ENCODE measurements around the gene NPHS1.

Gene NPHS1

GRCh38 chr19:35788205-35788960 is 63.9 kb downstream of the NPHS1 start:
- TF ChIP-seq ZFX (IDR thresholded peaks at IDR 0.05), result no peak
- TF ChIP-seq, protein P1, sequence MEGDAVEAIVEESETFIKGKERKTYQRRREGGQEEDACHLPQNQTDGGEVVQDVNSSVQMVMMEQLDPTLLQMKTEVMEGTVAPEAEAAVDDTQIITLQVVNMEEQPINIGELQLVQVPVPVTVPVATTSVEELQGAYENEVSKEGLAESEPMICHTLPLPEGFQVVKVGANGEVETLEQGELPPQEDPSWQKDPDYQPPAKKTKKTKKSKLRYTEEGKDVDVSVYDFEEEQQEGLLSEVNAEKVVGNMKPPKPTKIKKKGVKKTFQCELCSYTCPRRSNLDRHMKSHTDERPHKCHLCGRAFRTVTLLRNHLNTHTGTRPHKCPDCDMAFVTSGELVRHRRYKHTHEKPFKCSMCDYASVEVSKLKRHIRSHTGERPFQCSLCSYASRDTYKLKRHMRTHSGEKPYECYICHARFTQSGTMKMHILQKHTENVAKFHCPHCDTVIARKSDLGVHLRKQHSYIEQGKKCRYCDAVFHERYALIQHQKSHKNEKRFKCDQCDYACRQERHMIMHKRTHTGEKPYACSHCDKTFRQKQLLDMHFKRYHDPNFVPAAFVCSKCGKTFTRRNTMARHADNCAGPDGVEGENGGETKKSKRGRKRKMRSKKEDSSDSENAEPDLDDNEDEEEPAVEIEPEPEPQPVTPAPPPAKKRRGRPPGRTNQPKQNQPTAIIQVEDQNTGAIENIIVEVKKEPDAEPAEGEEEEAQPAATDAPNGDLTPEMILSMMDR (conservative IDR thresholded peaks at IDR 0.05), result no peak
- no peak overlapping the region for H3K27ac ChIP-seq

DNA sequence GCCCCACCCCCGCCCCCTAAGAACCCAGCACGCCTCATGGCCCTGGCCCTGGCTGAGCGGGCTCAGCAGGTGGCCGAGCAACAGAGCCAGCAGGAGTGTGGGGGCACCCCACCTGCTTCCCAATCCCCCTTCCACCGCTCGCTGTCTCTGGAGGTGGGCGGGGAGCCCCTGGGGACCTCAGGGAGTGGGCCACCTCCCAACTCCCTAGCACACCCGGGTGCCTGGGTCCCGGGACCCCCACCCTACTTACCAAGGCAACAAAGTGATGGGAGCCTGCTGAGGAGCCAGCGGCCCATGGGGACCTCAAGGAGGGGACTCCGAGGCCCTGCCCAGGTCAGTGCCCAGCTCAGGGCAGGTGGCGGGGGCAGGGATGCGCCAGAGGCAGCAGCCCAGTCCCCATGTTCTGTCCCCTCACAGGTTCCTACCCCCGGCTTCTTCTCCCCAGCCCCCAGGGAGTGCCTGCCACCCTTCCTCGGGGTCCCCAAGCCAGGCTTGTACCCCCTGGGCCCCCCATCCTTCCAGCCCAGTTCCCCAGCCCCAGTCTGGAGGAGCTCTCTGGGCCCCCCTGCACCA is 65.0 kb downstream of the NPHS1 start:
- TF ChIP-seq, protein P1 (conservative IDR thresholded peaks at IDR 0.05), result no peak
- no peak for TF ChIP-seq ZFX (IDR thresholded peaks at IDR 0.05)
- no peak overlapping the region for H3K27ac ChIP-seq

DNA sequence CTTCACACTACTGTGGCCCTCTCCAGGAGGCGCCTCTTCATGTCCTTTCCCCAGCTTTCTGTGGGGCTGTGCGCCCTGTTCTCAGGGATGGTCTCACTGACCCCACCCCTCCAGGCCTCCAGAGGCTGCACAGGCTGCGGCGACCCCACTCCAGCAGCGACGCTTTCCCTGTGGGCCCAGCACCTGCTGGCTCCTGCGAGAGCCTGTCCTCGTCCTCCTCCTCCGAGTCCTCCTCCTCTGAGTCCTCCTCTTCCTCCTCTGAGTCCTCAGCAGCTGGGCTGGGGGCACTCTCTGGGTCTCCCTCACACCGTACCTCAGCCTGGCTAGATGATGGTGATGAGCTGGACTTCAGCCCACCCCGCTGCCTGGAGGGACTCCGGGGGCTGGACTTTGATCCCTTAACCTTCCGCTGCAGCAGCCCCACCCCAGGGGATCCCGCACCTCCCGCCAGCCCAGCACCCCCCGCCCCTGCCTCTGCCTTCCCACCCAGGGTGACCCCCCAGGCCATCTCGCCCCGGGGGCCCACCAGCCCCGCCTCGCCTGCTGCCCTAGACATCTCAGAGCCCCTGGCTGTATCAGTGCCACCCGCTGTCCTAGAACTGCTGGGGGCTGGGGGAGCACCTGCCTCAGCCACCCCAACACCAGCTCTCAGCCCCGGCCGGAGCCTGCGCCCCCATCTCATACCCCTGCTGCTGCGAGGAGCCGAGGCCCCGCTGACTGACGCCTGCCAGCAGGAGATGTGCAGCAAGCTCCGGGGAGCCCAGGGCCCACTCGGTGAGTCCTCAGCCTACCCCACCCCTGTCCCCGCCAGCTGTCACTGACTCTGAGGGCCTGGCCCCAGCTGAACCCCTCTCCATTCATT is 65.8 kb downstream of the NPHS1 start:
- H3K27ac ChIP-seq, result no peak overlapping the region
- TF ChIP-seq, protein P1 (conservative IDR thresholded peaks at IDR 0.05), result no peak
- TF ChIP-seq ZFX (IDR thresholded peaks at IDR 0.05), result no peak

GRCh38 chr19:35785339-35785627 is 67.0 kb downstream of the NPHS1 start:
- no peak overlapping the region for H3K27ac ChIP-seq
- TF ChIP-seq ZFX (IDR thresholded peaks at IDR 0.05), result no peak
- TF ChIP-seq, protein P1 (conservative IDR thresholded peaks at IDR 0.05), result no peak

DNA sequence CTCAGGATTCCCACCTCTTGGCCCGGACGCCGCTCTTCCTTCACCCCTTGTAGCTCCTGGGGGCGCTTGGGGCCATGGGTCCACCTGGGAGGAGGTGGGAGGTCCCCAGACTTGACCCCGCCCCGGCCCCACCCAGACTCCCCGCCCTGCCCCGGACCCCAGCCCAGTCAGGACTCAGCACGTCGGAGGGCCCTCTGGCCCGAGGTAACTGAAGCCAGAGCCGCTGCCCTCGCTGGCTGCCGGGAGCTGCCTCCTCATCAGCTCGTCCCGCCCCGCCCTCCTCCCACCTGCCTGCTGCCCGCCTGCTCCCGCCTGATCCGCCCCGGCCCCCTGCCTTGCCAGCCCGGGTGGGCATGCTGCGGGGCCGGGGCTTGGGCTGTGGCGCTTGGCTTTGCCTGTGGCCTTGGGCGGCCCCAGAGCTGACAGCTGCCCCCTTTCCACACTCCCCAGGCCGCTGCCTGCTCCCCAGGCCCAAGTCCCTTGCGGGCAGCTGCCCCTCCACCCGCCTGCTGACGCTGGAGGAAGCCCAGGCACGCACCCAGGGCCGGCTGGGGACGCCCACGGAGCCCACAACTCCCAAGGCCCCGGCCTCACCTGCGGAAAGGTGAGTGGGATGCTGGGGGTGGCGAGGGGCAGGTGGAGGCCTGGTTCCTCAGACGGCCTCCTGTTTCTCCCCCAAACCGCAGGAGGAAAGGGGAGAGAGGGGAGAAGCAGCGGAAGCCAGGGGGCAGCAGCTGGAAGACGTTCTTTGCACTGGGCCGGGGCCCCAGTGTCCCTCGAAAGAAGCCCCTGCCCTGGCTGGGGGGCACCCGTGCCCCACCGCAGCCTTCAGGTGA is 67.6 kb downstream of the NPHS1 start:
- no peak for TF ChIP-seq ZFX (IDR thresholded peaks at IDR 0.05)
- TF ChIP-seq, protein P1 (conservative IDR thresholded peaks at IDR 0.05), result no peak

DNA sequence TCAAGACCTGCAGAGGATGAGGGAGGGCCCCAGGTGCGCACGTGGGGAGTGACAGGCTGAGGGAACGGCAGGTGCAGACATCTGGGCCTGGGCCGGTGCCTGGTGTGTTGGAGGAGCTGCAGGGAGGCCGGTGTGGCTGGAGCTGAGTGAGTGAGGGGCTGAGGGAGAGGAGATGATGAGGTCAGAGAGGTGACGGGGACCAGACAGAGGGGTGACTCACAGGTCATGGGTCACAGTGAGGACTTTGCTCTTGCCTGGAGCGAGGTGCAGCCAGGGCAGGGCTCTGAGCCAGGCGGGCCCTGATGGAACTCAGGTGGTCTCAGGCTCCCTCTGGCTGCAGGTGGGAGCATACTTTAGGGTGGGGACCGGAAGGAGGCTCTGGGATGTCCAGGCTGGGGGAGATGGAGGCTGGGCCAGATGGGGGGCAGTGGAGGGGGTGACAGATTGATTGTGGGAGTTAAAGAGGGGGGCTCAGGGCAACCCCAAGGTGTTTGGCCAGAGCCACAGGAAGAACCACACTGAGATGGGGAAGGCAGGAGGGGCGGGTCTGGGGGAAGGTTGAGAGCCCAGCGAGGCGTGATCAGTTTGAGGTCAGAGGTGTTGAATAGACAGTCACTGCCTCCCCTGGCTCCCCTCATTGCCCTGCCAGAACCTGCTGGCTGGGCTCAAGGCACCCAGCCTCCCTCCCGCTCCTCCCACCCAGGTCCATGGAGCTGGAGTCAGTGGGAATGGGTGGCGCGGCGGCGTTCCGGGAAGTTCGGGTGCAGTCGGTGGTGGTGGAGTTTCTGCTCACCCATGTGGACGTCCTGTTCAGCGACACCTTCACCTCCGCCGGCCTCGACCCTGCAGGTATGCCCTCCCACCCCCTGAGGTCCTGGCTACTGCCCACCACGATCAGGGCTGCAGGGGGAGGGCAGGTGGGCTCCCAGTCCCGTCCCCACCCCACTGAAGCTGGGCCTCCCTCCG is 68.6 kb downstream of the NPHS1 start:
- no peak overlapping the region for H3K27ac ChIP-seq
- TF ChIP-seq, protein P1 (conservative IDR thresholded peaks at IDR 0.05), result no peak
- TF ChIP-seq ZFX (IDR thresholded peaks at IDR 0.05), result no peak

More for the DNA sequence above, 67.6 kb downstream of the NPHS1 start:
- no peak overlapping the region for H3K27ac ChIP-seq

Data from C4-2B (cell line).